Chondrocyte (in vitro differentiated cells): ENCODE results near the gene ZFPM1. TPM values are rescaled to one million over a fixed set of nuclear protein-coding genes. Genes with fewer than 3 reads are reported as not detected.

Experiments used
- DNase-seq: peaks from one replicate; pipeline ENCODE4 v3.0.0; 2021; ENCODE audit warnings: mixed read lengths, low spot score
- H3K27ac Mint-ChIP-seq: one replicate; pipeline ENCODE4 v1.8.0; 2021; ENCODE audit warnings: mild to moderate bottlenecking, moderate library complexity, mixed read lengths; ENCODE audit not compliant: unreplicated experiment
- H3K27me3 Mint-ChIP-seq: 2 replicates; pipeline ENCODE4 v1.8.0; 2021; ENCODE audit warnings: low read depth, mixed read lengths
- H3K36me3 Mint-ChIP-seq: 2 replicates; pipeline ENCODE4 v1.8.0; 2021; ENCODE audit warnings: low read depth, mixed read lengths
- H3K4me1 Mint-ChIP-seq: 2 replicates; pipeline ENCODE4 v1.8.0; 2021; ENCODE audit warnings: low read depth, mild to moderate bottlenecking, mixed read lengths
- H3K4me3 Mint-ChIP-seq: one replicate; pipeline ENCODE4 v1.8.0; 2021; ENCODE audit warnings: mild to moderate bottlenecking, moderate library complexity, mixed read lengths; ENCODE audit not compliant: unreplicated experiment
- H3K9me3 Mint-ChIP-seq: 2 replicates; pipeline ENCODE4 v1.8.0; 2021; ENCODE audit warnings: low read depth, mixed read lengths
- total RNA-seq: library from RNA; stranded (reverse); gene quantifications from 3 replicates; pipeline ENCODE4 v1.2.1, GENCODE V29; 2021
- TF ChIP-seq, protein P1 (sequence below): fragments of 200-600 bp; sonication (generic); IDR thresholded peaks from 2 replicates; pipeline ENCODE4 v1.5.0; 2021; ENCODE audit warnings: antibody characterized with exemption, mild to moderate bottlenecking, moderate library complexity

The ZFPM1 gene
- total RNA-seq, 1 donor from 2014 or later, result 7.6 TPM

DNA sequence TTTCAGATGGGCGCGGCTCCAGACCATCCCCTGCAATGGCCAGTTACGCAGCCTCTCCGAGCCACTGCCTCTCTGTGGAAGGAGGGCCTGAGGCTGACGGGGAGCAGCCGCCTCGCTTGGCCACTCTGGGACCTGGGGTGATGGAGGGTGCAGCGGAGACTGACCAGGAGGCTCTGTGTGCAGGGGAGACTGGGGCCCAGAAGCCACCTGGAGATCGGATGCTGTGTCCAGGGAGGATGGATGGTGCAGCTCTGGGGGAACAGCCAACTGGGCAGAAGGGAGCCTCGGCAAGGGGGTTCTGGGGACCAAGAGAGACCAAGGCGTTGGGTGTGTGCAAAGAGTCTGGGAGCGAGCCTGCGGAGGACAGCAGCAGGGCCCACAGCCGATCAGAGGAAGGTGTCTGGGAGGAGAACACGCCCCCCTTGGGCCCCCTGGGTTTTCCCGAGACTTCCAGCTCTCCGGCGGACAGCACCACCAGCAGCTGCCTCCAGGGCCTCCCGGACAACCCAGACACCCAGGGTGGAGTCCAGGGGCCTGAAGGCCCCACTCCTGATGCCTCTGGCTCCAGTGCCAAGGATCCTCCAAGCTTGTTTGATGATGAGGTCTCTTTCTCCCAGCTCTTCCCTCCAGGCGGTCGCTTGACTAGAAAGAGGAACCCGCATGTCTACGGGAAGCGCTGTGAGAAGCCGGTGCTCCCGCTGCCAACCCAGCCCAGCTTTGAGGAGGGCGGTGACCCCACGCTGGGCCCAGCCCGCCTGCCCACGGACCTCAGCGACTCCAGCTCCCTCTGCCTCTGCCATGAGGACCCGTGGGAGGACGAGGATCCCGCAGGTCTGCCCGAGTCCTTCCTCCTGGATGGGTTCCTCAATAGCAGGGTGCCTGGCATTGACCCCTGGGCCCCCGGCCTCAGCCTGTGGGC lies 17.4 kb upstream of the ZFPM1 start:
- H3K27me3 Mint-ChIP-seq, result no peaks in the 10 kb centered on the region
- H3K36me3 Mint-ChIP-seq, result no peaks in the 10 kb centered on the region
- H3K9me3 Mint-ChIP-seq, result no peaks in the 10 kb centered on the region
- TF ChIP-seq, protein P1, sequence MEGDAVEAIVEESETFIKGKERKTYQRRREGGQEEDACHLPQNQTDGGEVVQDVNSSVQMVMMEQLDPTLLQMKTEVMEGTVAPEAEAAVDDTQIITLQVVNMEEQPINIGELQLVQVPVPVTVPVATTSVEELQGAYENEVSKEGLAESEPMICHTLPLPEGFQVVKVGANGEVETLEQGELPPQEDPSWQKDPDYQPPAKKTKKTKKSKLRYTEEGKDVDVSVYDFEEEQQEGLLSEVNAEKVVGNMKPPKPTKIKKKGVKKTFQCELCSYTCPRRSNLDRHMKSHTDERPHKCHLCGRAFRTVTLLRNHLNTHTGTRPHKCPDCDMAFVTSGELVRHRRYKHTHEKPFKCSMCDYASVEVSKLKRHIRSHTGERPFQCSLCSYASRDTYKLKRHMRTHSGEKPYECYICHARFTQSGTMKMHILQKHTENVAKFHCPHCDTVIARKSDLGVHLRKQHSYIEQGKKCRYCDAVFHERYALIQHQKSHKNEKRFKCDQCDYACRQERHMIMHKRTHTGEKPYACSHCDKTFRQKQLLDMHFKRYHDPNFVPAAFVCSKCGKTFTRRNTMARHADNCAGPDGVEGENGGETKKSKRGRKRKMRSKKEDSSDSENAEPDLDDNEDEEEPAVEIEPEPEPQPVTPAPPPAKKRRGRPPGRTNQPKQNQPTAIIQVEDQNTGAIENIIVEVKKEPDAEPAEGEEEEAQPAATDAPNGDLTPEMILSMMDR, result no peak
- H3K27ac Mint-ChIP-seq, result no peak overlapping the region
- H3K4me1 Mint-ChIP-seq, result no peaks in the 10 kb centered on the region
- DNase-seq, result no peak
- H3K4me3 Mint-ChIP-seq, result no peak overlapping the region

DNA sequence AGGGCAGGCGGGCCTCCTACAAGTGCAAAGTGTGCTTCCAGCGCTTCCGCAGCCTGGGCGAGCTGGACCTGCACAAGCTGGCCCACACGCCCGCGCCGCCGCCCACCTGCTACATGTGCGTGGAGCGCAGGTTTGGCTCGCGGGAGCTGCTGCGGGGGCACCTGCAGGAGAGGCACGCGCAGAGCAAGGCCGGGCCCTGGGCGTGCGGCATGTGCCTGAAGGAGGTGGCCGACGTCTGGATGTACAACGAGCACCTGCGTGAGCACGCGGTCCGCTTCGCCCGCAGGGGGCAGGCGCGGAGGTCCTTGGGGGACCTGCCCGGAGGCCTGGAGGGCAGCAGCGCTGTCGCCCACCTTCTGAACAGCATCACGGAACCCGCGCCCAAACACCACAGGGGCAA lies 16.3 kb upstream of the ZFPM1 start:
- Mint-ChIP-seq H3K27ac (no peak overlapping the region), H3K27me3 (no peaks in the 10 kb centered on the region), H3K9me3 (no peaks in the 10 kb centered on the region), H3K4me3 (no peak overlapping the region), H3K36me3 (no peaks in the 10 kb centered on the region), H3K4me1 (no peaks in the 10 kb centered on the region)
- DNase-seq, result no peak
- TF ChIP-seq, protein P1, result no peak

DNA sequence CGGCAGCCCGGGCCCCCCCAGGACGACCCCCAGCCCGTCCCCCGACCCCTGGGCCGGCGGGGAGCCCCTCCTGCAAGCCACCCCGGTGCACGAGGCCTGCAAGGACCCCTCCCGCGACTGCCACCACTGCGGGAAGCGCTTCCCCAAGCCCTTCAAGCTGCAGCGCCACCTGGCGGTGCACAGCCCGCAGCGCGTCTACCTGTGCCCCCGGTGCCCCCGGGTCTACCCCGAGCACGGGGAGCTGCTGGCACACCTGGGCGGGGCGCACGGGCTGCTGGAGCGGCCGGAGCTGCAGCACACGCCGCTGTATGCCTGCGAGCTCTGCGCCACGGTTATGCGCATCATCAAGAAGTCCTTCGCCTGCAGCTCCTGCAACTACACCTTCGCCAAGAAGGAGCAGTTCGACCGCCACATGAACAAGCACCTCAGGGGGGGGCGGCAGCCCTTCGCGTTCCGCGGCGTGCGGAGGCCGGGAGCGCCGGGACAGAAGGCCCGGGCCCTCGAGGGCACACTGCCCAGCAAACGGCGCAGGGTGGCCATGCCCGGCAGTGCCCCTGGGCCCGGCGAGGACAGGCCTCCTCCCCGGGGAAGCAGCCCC lies 15.6 kb upstream of the ZFPM1 start:
- Mint-ChIP-seq H3K9me3 (no peaks in the 10 kb centered on the region), H3K27ac (no peak overlapping the region), H3K4me3 (no peak overlapping the region), H3K27me3 (no peaks in the 10 kb centered on the region), H3K36me3 (no peaks in the 10 kb centered on the region), H3K4me1 (no peaks in the 10 kb centered on the region)
- TF ChIP-seq, protein P1, result peak; percentile 90
- DNase-seq, result no peak

DNA sequence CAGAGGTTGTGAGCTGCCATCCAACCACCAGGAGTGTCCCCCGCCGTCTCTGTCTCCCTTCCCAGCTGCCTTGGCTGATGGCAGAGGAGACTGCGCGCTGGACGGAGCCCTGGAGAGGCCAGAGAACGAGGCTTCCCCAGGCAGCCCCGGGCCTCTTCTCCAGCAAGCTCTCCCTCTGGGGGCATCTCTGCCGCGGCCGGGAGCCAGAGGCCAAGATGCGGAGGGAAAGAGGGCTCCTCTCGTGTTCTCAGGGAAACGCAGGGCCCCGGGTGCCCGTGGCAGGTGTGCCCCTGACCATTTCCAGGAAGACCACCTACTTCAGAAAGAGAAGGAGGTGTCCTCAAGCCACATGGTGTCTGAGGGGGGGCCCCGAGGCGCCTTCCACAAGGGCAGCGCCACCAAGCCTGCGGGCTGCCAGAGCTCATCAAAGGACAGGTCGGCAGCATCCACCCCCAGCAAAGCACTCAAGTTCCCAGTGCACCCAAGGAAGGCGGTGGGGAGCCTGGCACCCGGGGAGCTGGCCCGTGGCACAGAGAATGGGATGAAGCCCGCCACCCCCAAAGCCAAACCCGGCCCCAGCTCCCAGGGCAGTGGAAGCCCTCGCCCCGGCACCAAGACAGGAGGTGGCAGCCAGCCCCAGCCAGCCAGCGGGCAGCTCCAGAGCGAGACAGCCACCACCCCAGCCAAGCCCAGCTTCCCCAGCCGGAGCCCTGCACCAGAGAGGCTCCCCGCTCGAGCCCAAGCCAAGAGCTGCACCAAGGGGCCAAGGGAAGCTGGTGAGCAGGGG lies 14.8 kb upstream of the ZFPM1 start:
- no peaks in the 10 kb centered on the region for H3K9me3 Mint-ChIP-seq
- no peaks in the 10 kb centered on the region for H3K36me3 Mint-ChIP-seq
- H3K4me1 Mint-ChIP-seq, result no peaks in the 10 kb centered on the region
- TF ChIP-seq, protein P1, result no peak
- no peak overlapping the region for H3K4me3 Mint-ChIP-seq
- no peak for DNase-seq
- no peak overlapping the region for H3K27ac Mint-ChIP-seq
- H3K27me3 Mint-ChIP-seq, result no peaks in the 10 kb centered on the region

DNA sequence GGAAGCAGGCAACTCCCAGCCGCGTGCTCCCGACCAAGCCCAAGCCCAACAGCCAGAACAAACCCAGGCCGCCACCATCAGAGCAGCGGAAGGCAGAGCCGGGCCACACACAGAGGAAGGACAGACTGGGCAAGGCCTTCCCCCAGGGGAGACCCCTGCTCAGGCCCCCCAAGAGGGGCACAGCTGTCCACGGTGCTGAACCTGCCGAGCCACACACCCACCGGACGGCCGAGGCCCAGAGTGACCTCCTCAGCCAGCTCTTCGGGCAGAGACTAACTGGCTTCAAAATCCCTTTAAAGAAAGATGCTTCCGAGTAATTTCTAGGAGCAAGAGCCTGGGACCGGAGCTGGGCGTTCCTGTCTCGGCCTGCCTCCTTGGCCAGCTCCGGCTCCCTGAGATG lies 14.1 kb upstream of the ZFPM1 start:
- Mint-ChIP-seq H3K36me3 (no peaks in the 10 kb centered on the region), H3K4me1 (no peaks in the 10 kb centered on the region), H3K27me3 (no peaks in the 10 kb centered on the region), H3K27ac (no peak overlapping the region), H3K9me3 (no peaks in the 10 kb centered on the region), H3K4me3 (no peak overlapping the region)
- no peak for DNase-seq
- TF ChIP-seq, protein P1, result no peak
